ENCODE measurements around the gene SLC6A19. TPM values are rescaled to one million over a fixed set of nuclear protein-coding genes. Genes with fewer than 3 reads are reported as not detected.
A peak's percentile ranks its signal among the peaks of the same experiment; 100 is the strongest.

SLC6A19 gene
- total and polyA plus RNA-seq, 4 donors = 0.06 TPM; not detected in 3

DNA sequence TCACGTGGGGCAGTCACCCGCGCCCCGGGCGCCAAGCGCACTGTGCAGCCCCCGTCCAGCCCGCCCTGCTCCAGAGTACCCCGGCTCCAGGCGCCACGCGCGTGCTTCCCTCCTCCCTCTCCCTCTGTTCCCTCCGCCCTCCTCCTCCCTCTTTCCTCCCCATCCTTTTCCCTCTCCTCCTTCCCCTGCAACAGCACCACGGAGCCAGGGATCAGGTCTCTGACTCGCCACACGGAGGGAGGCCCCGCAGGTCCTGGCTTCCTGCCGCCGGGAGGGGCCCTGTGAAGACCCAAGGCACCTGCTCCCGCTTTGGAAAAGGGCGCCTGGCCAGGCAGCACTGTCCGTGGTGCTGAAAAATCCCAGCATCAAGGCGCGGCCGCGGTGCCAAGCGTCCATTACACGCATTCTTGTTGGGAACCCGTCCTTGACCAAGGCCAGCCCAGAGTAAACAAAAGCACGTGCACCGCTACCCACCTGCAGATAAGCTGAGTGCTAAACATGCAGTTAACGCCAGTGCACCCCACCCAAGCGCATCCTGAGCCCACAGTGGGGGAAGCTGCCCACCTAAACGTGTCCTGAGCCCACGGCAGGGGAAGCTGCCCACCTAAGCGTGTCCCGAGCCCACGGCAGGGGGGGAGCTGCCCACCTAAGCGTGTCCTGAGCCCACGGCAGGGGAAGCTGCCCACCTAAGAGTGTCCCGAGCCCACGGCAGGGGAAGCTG lies 45.5 kb downstream of the SLC6A19 start:
- TF ChIP-seq, protein P1, sequence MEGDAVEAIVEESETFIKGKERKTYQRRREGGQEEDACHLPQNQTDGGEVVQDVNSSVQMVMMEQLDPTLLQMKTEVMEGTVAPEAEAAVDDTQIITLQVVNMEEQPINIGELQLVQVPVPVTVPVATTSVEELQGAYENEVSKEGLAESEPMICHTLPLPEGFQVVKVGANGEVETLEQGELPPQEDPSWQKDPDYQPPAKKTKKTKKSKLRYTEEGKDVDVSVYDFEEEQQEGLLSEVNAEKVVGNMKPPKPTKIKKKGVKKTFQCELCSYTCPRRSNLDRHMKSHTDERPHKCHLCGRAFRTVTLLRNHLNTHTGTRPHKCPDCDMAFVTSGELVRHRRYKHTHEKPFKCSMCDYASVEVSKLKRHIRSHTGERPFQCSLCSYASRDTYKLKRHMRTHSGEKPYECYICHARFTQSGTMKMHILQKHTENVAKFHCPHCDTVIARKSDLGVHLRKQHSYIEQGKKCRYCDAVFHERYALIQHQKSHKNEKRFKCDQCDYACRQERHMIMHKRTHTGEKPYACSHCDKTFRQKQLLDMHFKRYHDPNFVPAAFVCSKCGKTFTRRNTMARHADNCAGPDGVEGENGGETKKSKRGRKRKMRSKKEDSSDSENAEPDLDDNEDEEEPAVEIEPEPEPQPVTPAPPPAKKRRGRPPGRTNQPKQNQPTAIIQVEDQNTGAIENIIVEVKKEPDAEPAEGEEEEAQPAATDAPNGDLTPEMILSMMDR (IDR thresholded peaks at IDR 0.05; ENCODE audit: control extremely low read depth, extremely low read depth) = no peak
- 24 to 28% methylated on average over 43 of the region's 43 CpGs for WGBS, 2 donors
- Histone ChIP-seq H3K27me3 (ENCODE audit: control insufficient read depth in 3 of 3, insufficient read depth in 3 of 3, low read length in 2 of 3) (peaks cover 0 to 28% (median 9%) of the 10 kb centered on the region in 3 donors), H3K9ac (ENCODE audit: insufficient read depth in 1 of 2, low read length in 2 of 2) (no peak overlapping the region), H3K27ac (ENCODE audit: low read depth in 1 of 2, low read length in 1 of 2) (no peak overlapping the region), H3K9me3 (ENCODE audit: control insufficient read depth in 4 of 4, insufficient read depth in 3 of 4, low read length in 3 of 4) (peaks cover 0 to 2% (median 0%) of the 10 kb centered on the region in 4 donors), H3K36me3 (ENCODE audit: control insufficient read depth in 4 of 4, insufficient read depth in 4 of 4, low read length in 4 of 4) (no peaks in the 10 kb centered on the region), H3K4me1 (ENCODE audit: control insufficient read depth in 5 of 5, insufficient read depth in 5 of 5, low read length in 5 of 5) (no peaks in the 10 kb centered on the region), H3K4me3 (no peak overlapping the region)
- ATAC-seq (ENCODE audit: insufficient read depth, low FRiP score) (no peak), DNase-seq (peak; percentile 66 to 74 (median 73))

DNA sequence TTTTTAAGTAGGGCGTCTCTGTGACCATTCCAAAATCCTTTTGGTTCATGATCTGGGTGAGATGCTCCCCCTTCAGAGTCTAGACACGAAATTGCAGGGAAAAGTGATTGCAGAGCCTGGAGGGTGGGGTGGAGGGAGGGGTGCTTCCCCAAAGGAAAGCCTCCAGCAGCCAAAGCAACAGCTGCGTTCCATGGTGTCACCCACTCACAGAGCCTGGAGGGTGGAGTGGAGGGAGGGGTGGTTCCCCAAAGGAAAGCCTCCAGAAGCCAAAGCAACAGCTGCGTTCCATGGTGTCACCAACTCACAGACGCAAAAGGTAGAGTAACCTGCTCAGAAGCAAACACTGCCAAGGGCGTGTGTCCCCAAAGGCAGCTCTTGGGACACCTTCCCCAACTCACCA lies 46.4 kb downstream of the SLC6A19 start:
- DNase-seq = no peak

DNA sequence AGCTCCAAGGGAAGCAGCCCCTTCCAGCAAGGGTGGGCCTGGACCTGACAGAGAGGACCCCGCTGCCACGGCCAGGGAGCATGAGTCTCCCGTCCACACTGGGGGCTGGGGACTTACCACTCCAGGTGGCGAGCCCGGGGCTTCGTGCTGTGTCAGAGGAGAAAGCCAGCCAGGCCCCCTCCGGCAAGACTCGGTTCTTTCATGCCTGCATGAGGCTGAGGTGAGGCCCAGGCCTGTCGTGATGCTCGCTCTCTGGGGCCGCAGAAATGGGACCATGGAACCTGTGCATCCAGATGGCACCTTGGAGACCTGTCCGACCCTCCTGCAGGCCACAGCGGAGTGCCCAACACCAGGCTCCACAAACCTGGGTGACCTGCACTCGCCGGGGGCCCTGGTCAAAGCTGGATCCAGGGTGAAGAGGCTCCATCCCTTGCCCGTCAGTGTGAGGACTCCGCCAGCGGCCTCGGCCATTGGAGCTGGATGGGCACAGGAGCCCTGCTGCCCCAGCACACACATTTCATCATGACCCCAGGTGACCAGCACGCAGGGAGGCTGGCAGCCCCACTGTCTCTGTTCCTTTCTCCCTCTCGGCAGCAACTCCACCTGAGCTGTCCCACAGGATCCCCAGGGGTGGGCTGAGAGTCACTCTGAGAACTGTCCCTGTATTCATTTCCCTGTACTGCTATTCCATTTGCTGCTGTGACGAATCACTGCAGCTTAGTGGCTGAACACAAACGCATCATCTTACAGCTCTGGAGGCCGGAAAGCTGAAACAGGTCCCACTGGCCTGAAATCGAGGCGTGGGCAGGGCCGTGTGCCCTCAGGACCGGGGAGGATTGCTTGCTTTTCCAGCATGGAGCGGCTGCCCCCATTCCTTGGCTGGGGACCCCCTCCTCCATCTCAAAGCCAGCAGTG lies 48.2 kb downstream of the SLC6A19 start:
- 76 to 87% methylated on average over 29 of the region's 29 CpGs for WGBS, 2 donors
- Histone ChIP-seq H3K9me3 (ENCODE audit: control insufficient read depth in 4 of 4, insufficient read depth in 3 of 4, low read length in 3 of 4) (peaks cover 0 to 2% (median 0%) of the 10 kb centered on the region in 4 donors), H3K9ac (ENCODE audit: insufficient read depth in 1 of 2, low read length in 2 of 2) (no peak overlapping the region), H3K4me3 (no peak overlapping the region), H3K4me1 (ENCODE audit: control insufficient read depth in 5 of 5, insufficient read depth in 5 of 5, low read length in 5 of 5) (no peaks in the 10 kb centered on the region), H3K27ac (ENCODE audit: low read depth in 1 of 2, low read length in 1 of 2) (no peak overlapping the region), H3K27me3 (ENCODE audit: control insufficient read depth in 3 of 3, insufficient read depth in 3 of 3, low read length in 2 of 3) (peaks cover 0 to 18% (median 9%) of the 10 kb centered on the region in 3 donors), H3K36me3 (ENCODE audit: control insufficient read depth in 4 of 4, insufficient read depth in 4 of 4, low read length in 4 of 4) (no peaks in the 10 kb centered on the region)
- TF ChIP-seq, protein P1 (IDR thresholded peaks at IDR 0.05; ENCODE audit: control extremely low read depth, extremely low read depth) = no peak
- DNase-seq (no peak), ATAC-seq (ENCODE audit: insufficient read depth, low FRiP score) (no peak)

More for the DNA sequence above, 46.4 kb downstream of the SLC6A19 start:
- Histone ChIP-seq H3K9ac (ENCODE audit: insufficient read depth in 1 of 2, low read length in 2 of 2) (no peak overlapping the region), H3K36me3 (ENCODE audit: control insufficient read depth in 4 of 4, insufficient read depth in 4 of 4, low read length in 4 of 4) (no peaks in the 10 kb centered on the region), H3K27ac (ENCODE audit: low read depth in 1 of 2, low read length in 1 of 2) (no peak overlapping the region), H3K4me3 (no peak overlapping the region), H3K9me3 (ENCODE audit: control insufficient read depth in 4 of 4, insufficient read depth in 3 of 4, low read length in 3 of 4) (peaks cover 0 to 2% (median 0%) of the 10 kb centered on the region in 4 donors), H3K27me3 (ENCODE audit: control insufficient read depth in 3 of 3, insufficient read depth in 3 of 3, low read length in 2 of 3) (peaks cover 0 to 28% (median 9%) of the 10 kb centered on the region in 3 donors), H3K4me1 (ENCODE audit: control insufficient read depth in 5 of 5, insufficient read depth in 5 of 5, low read length in 5 of 5) (no peaks in the 10 kb centered on the region)
- no peak for ATAC-seq (ENCODE audit: insufficient read depth, low FRiP score)
- 74 to 86% methylated on average over 6 of the region's 6 CpGs for WGBS, 2 donors
- TF ChIP-seq, protein P1 (IDR thresholded peaks at IDR 0.05; ENCODE audit: control extremely low read depth, extremely low read depth) = no peak

Measured in lung (tissue), 12 donors.